Neural progenitor cell (in vitro differentiated cells): Measurements from ENCODE around the gene UTP11.

Experiments
- EZH2 ChIP-seq: fragments of 200-600 bp; sonication (generic); IDR thresholded peaks from 2 replicates; pipeline ENCODE4 v1.6.1; 2017; ENCODE audit warnings: antibody characterized with exemption, mild to moderate bottlenecking, moderate library complexity
- EZH2phosphoT487 ChIP-seq: fragments of 200-600 bp; sonication (generic); IDR thresholded peaks from 2 replicates; pipeline ENCODE4 v1.6.1; 2017; ENCODE audit warnings: antibody characterized with exemption
- TF ChIP-seq, protein P1 (sequence below): fragments of 200-600 bp; sonication (generic); IDR thresholded peaks from 2 replicates; pipeline ENCODE4 v1.5.1; 2017; ENCODE audit warnings: antibody characterized with exemption, mild to moderate bottlenecking

DNA sequence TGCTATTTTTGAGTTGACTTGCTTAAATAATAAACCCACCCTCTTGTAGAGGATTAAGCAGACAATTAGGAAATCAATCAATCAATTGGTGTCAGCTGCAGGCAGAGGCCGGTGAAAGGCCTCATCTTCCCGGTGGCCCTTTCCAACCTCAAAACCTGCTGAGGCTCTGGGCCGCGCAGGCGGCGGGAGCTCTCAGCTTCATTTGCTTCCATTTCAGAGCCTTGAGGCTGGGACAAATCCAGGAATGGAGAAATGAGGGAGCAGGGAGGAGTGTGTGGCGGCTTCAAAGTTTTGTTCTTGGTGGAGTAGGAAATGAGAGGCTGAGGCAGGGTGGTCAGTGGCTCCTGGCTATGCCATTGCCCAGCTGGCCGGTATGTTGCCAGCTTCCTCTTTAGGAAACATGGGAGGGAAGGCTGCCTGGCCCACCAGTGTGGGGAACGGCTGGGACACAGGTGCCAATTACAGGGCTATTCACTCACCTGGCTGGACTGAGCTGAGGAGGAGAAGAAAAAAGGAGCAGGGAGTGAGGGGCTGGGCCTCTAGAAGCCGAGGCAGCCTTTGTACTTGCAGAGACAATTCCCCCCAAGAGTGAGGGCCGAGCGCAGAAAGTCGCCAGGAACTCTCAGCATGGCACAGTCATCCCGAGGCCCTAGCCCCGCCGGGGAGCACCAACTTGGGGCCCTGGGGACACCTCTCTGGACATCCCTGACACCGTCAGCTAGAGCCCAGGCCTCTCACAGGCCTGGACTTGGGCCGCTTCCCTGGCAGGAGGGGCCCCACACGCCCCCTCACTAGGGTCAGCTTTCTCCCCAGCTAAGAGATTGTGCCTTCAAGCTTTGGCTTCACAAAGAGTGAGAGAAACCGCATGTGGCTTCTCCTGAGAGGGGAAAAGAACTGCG is 29.7 kb downstream of the UTP11 start:
- TF ChIP-seq, protein P1, sequence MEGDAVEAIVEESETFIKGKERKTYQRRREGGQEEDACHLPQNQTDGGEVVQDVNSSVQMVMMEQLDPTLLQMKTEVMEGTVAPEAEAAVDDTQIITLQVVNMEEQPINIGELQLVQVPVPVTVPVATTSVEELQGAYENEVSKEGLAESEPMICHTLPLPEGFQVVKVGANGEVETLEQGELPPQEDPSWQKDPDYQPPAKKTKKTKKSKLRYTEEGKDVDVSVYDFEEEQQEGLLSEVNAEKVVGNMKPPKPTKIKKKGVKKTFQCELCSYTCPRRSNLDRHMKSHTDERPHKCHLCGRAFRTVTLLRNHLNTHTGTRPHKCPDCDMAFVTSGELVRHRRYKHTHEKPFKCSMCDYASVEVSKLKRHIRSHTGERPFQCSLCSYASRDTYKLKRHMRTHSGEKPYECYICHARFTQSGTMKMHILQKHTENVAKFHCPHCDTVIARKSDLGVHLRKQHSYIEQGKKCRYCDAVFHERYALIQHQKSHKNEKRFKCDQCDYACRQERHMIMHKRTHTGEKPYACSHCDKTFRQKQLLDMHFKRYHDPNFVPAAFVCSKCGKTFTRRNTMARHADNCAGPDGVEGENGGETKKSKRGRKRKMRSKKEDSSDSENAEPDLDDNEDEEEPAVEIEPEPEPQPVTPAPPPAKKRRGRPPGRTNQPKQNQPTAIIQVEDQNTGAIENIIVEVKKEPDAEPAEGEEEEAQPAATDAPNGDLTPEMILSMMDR, result no peak
- no peak for TF ChIP-seq EZH2phosphoT487
- TF ChIP-seq EZH2, result no peak
